ENCODE results near the gene PREX1. TPM values are rescaled to one million over a fixed set of nuclear protein-coding genes. Genes with fewer than 3 reads are reported as not detected.

PREX1 gene
- total RNA-seq, 1 experiment from 2014 or later = not detected

DNA sequence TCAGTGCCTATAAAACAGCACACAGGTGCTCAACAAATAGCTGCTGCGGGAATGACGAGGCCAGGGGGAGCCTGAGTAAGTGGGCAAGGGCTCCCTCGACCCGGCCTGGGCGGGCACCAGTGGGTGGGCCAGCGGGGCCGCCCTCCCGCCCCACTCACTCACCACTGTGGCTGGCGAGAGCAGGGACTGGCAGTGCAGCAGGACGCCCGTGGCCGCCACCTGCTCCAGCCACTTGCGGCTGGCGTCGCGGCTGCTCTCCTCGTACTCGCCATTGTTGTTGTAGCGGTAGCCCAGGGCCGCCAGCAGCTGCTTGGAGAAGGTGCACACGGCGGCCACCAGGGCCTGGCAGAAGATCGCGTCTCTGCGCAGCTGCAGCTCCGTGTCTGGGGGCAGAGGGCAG lies 191.5 kb downstream of the PREX1 start:
- DNase-seq (ENCODE audit: unreplicated experiment) = no peak
- Mint-ChIP-seq H3K4me1 (ENCODE audit: insufficient read depth, unreplicated experiment) (no peaks in the 10 kb centered on the region), H3K36me3 (ENCODE audit: insufficient read depth, unreplicated experiment) (no peaks in the 10 kb centered on the region), H3K4me3 (ENCODE audit: unreplicated experiment) (no peak overlapping the region), H3K27ac (ENCODE audit: low read depth, unreplicated experiment) (no peak overlapping the region), H3K9me3 (ENCODE audit: unreplicated experiment) (no peaks in the 10 kb centered on the region), H3K27me3 (ENCODE audit: insufficient read depth, unreplicated experiment) (peaks cover 37% of the 10 kb centered on the region)
- TF ChIP-seq, protein P1, sequence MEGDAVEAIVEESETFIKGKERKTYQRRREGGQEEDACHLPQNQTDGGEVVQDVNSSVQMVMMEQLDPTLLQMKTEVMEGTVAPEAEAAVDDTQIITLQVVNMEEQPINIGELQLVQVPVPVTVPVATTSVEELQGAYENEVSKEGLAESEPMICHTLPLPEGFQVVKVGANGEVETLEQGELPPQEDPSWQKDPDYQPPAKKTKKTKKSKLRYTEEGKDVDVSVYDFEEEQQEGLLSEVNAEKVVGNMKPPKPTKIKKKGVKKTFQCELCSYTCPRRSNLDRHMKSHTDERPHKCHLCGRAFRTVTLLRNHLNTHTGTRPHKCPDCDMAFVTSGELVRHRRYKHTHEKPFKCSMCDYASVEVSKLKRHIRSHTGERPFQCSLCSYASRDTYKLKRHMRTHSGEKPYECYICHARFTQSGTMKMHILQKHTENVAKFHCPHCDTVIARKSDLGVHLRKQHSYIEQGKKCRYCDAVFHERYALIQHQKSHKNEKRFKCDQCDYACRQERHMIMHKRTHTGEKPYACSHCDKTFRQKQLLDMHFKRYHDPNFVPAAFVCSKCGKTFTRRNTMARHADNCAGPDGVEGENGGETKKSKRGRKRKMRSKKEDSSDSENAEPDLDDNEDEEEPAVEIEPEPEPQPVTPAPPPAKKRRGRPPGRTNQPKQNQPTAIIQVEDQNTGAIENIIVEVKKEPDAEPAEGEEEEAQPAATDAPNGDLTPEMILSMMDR (IDR thresholded peaks at IDR 0.05; ENCODE audit: unreplicated experiment) = no peak
- intact Hi-C loops (cut with micrococcal nuclease) = loop anchor here (5.0 to 10.0 kb wide), 2 partner anchors 271 to 578 kb away; partner anchors contain the start of gene DDX27
- CTCF ChIA-PET = interaction anchor here (0.5 to 2.5 kb wide), 8 partner anchors 12 to 1741 kb away, joined by 3 to 11 read pairs (median 3); no protein-coding TSS in a partner anchor
- POLR2A ChIA-PET = interaction anchor here (0.6 kb wide), 1 partner anchor 343 kb away, joined by 3 read pairs; no protein-coding TSS in a partner anchor
- BruUV-seq (replicated peaks) = no TSS peak

GRCh38 chr20:48635791-48636267 lies 192.0 kb downstream of the PREX1 start:
- CTCF ChIA-PET = interaction anchor here (0.6 to 2.5 kb wide), 25 partner anchors 11 to 1826 kb away, joined by 3 to 11 read pairs (median 4); no protein-coding TSS in a partner anchor
- intact Hi-C loops (cut with micrococcal nuclease) = loop anchor here (5.0 to 10.0 kb wide), 2 partner anchors 271 to 579 kb away; partner anchors contain the start of gene DDX27
- H3K27me3 Mint-ChIP-seq (ENCODE audit: insufficient read depth, unreplicated experiment) = peaks cover 32% of the 10 kb centered on the region
- H3K4me3 Mint-ChIP-seq (ENCODE audit: unreplicated experiment) = no peak overlapping the region
- TF ChIP-seq, protein P1 (IDR thresholded peaks at IDR 0.05; ENCODE audit: unreplicated experiment) = peak; percentile 83
- DNase-seq (ENCODE audit: unreplicated experiment) = peak; percentile 51
- no peaks in the 10 kb centered on the region for H3K4me1 Mint-ChIP-seq (ENCODE audit: insufficient read depth, unreplicated experiment)
- POLR2A ChIA-PET = interaction anchor here (0.6 kb wide), 1 partner anchor 343 kb away, joined by 3 read pairs; no protein-coding TSS in a partner anchor
- no peak overlapping the region for H3K27ac Mint-ChIP-seq (ENCODE audit: low read depth, unreplicated experiment)
- no peaks in the 10 kb centered on the region for H3K9me3 Mint-ChIP-seq (ENCODE audit: unreplicated experiment)
- BruUV-seq (replicated peaks) = no TSS peak
- no peaks in the 10 kb centered on the region for H3K36me3 Mint-ChIP-seq (ENCODE audit: insufficient read depth, unreplicated experiment)

GRCh38 chr20:48635361-48635760 lies 192.4 kb downstream of the PREX1 start:
- no TSS peak for BruUV-seq (replicated peaks)

DNA sequence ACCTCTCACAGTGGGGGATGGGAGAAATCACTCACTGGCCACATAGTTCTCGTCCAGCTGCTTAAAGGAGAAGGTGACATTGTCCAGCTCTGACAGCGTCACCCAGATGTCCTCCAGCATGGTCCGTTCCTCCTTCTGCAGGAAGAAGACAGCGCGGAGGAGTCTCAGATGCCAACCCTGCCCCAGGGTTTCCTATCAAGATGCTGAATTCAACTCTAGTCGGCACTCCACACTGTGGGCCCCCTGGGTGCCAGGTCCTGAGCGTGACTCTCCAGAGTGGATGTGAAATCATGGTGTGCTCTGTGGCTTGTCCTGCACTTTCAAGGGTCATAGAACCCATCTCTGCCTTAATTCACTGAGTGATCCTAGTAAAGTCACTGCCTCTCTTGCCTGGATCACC lies 193.2 kb downstream of the PREX1 start:
- no TSS peak for BruUV-seq (replicated peaks)
- Mint-ChIP-seq H3K4me3 (ENCODE audit: unreplicated experiment) (no peak overlapping the region), H3K36me3 (ENCODE audit: insufficient read depth, unreplicated experiment) (no peaks in the 10 kb centered on the region), H3K4me1 (ENCODE audit: insufficient read depth, unreplicated experiment) (no peaks in the 10 kb centered on the region), H3K27me3 (ENCODE audit: insufficient read depth, unreplicated experiment) (peaks cover 25% of the 10 kb centered on the region), H3K9me3 (ENCODE audit: unreplicated experiment) (no peaks in the 10 kb centered on the region), H3K27ac (ENCODE audit: low read depth, unreplicated experiment) (no peak overlapping the region)
- no peak for DNase-seq (ENCODE audit: unreplicated experiment)
- TF ChIP-seq, protein P1 (IDR thresholded peaks at IDR 0.05; ENCODE audit: unreplicated experiment) = no peak
- intact Hi-C loops (cut with micrococcal nuclease) = loop anchor here (5.0 to 10.0 kb wide), 2 partner anchors 273 to 580 kb away; partner anchors contain the start of gene DDX27
- ChIA-PET POLR2A (no interaction called here), CTCF (interaction anchor here (0.7 to 2.5 kb wide), 10 partner anchors 14 to 960 kb away, joined by 3 to 11 read pairs (median 3); no protein-coding TSS in a partner anchor)

More at GRCh38 chr20:48635361-48635760, 192.4 kb downstream of the PREX1 start:
- intact Hi-C loops (cut with micrococcal nuclease) = loop anchor here (5.0 to 10.0 kb wide), 2 partner anchors 272 to 579 kb away; partner anchors contain the start of gene DDX27
- Mint-ChIP-seq H3K27ac (ENCODE audit: low read depth, unreplicated experiment) (no peak overlapping the region), H3K36me3 (ENCODE audit: insufficient read depth, unreplicated experiment) (no peaks in the 10 kb centered on the region), H3K4me3 (ENCODE audit: unreplicated experiment) (no peak overlapping the region), H3K27me3 (ENCODE audit: insufficient read depth, unreplicated experiment) (peaks cover 28% of the 10 kb centered on the region), H3K4me1 (ENCODE audit: insufficient read depth, unreplicated experiment) (no peaks in the 10 kb centered on the region), H3K9me3 (ENCODE audit: unreplicated experiment) (no peaks in the 10 kb centered on the region)
- CTCF ChIA-PET = interaction anchor here (0.6 to 2.5 kb wide), 23 partner anchors 11 to 1825 kb away, joined by 3 to 11 read pairs (median 4); no protein-coding TSS in a partner anchor
- POLR2A ChIA-PET = no interaction called here
- TF ChIP-seq, protein P1 (IDR thresholded peaks at IDR 0.05; ENCODE audit: unreplicated experiment) = no peak
- DNase-seq (ENCODE audit: unreplicated experiment) = no peak
